RCC 7860 (cell line): ENCODE measurements around the gene CACYBP.
A peak's percentile ranks its signal among the peaks of the same experiment; 100 is the strongest.

Experiments
- DNase-seq: peaks from one replicate; pipeline ENCODE4 v3.0.0-alpha.2; 2015; ENCODE audit warnings: low spot score
- FAIRE-seq: peaks from 2 replicates; lab custom pipeline; 2012; peaks lifted over from hg19 to GRCh38; lab: Jason Lieb, UNC

The CACYBP gene

DNA sequence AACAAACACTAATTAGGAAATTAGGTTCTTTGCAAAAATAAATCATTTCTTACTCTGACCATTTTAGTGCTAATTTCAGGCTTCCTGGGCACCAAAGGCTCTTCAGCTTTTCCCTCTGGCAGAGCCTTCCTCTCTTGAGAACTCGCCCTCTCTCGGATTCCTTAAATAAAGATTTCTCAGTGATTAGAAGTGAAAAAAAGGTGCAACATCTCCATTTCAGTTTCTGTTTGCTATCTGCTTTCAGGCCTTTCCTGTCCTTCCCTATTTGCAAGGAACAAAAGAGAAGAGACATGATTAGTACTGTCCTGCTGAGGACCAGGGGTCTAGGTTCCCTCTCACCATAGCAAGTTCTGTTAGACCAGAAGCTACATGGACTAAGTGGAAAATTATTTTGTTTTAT lies 27.8 kb upstream of the CACYBP start:
- FAIRE-seq (no peak), DNase-seq (no peak)

- DNase-seq, result no peak
- no peak for FAIRE-seq
Measured at GRCh38 chr1:174974711-174975119, 25.0 kb upstream of the CACYBP start.

DNA sequence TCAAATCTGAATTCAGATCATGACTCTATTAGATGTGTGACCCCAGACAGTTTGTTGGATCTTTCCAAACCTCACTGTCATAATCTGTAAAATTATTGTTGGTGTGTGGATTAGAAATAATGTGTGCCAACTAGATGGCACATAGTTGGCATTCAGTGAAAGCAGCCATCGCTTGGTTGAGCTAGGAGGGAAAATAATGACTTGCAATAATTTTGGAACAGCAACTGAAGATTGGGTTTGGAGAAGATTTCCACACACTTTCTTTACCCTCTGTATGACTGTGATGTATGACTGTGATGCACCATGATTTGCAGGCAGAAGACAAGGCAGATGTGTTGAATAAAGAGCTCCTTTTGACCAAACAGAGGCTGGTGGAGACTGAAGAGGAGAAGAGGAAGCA lies 24.0 kb upstream of the CACYBP start:
- no peak for DNase-seq
- FAIRE-seq, result no peak

- DNase-seq (peak; percentile 17), FAIRE-seq (peak; percentile 63)
Measured at GRCh38 chr1:174976436-174977108, 23.2 kb upstream of the CACYBP start.

DNA sequence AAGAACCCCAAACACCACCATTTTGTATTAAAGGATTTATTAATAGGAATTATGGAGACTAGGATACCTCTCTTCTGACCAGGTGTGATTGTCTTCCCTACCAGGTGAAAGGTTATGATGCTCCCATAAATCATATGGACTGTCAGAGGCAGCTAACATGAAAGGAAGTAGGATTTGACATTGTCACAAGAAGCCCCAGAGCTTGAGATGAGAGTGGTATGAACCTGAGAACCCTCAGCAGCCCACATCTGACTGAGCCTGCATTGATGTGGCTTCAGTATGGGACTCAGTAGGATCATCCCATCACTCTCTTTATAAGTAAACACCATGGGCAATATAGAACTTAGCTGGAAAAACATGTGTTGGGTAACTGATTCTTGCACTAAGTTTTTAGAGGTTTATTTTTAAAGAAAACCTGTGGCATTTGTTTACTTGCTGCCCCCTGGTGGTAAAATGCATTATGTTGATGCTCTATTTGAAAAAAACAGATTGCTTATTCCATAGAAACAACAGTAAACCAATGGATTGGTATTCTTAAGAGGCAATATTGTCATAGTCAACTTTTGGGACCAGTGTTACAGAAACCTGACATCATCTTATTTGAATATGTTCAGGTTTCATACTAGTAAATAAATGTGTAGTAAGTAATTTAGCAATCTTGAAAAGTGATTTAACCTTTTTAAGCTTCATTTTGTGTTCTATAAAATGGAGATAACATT lies 16.6 kb upstream of the CACYBP start:
- FAIRE-seq, result no peak
- no peak for DNase-seq

DNA sequence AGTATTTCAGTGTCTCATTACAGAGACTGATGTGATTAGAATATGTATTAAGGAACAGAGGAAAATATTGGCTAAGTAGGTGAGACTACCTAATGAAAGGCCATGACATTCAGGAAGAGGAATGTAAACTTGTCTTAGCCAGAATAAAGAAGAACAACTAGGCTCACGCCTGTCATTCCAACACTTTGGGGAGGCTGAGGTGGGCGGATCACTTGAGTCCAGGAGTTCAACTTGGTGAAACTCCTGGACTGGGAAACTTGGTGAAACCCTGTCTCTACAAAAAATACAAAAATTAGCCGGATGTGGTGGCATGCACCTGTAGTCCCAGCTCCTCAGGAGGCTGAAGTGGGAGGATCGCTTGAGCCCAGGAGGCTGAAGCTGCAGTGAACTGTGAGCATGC lies 14.8 kb upstream of the CACYBP start:
- FAIRE-seq (no peak), DNase-seq (no peak)

DNA sequence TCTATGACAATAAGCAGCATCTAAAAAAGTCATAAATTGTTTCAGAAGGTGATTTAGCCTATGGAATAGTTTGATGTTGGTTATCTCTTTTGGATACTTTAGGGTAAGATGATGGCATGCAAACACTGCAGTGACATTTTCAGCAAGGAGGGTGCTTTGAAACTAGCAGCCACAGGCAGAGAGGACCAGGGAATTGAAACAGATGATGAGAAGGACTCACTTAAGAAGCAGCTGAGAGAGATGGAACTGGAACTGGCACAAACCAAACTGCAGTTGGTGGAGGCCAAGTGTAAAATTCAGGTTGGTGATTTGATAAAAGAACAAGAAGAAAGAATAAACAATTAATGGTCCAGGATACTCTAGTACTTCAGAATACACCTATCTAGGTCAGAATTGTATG lies 11.2 kb upstream of the CACYBP start:
- DNase-seq, result no peak
- no peak for FAIRE-seq

DNA sequence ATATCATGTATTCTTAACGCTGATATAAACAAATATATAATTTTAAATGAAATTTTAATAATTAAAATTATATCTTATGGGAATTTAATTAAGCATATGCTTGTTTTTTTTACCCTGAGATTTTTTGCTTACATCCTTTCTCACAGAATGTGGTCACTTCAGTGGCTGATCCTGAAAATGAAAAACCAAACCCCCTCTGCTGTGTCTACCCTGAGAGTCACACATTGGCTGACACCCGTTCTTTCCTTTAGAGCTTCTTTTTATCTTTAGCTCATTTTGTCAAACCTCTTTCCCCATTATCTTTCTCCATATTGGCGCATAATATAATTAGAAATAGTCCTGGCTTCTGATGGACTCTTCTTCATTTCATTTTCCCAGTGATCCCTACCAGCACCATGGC lies 10.8 kb upstream of the CACYBP start:
- FAIRE-seq, result no peak
- no peak for DNase-seq

- no peak for FAIRE-seq
Measured at GRCh38 chr1:174989536-174990220, 10.1 kb upstream of the CACYBP start.

DNA sequence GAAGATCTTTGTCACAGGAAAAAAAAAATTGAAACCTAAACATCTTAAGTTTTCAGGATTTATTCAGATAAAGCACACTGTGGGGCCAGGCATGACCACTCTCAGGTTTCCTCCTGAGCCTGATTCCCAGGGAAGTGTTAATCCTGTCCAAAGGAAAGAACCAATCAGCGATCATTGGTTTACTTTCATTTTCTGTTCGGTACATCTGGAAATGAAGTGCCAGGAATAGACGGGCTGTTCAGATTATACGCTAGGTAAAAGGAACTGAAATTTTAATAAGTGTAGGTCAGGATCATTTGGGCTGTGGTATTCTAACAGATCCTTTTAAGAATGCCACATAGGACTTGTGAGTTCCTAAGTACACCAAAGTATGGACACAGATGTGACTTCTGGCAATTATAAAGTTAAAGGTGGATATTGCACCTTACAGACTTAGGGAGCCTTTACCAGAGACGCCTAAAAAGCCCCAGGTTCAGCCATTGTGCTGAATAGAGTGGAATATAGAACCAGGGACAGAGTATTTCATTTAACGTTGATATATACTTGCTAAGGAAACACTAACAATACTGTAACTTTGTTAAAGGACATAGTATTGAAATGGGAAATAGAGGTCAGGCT lies 9.3 kb upstream of the CACYBP start:
- DNase-seq (peak; percentile 73), FAIRE-seq (peak; percentile 83)

More at GRCh38 chr1:174989536-174990220, 10.1 kb upstream of the CACYBP start:
- DNase-seq, result no peak

DNA sequence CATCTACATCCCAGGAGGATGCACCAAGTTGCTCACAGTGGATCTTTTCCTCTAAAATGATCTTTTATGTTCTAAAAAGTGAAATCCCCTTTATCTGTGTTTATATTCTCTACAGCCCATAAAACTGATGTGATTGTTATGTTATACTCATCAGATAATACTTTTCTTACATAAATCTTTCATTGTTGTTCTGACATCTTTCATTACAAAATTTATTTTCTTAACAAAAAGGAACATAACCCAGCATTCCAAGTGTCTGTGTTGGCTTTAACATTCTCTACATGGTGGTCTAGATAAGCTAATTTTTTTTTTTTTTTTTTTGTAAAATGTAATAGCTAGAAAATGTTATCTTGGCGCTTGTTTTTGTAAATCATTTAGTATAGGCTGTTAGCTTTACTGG lies 8.3 kb upstream of the CACYBP start:
- no peak for DNase-seq
- FAIRE-seq, result no peak

DNA sequence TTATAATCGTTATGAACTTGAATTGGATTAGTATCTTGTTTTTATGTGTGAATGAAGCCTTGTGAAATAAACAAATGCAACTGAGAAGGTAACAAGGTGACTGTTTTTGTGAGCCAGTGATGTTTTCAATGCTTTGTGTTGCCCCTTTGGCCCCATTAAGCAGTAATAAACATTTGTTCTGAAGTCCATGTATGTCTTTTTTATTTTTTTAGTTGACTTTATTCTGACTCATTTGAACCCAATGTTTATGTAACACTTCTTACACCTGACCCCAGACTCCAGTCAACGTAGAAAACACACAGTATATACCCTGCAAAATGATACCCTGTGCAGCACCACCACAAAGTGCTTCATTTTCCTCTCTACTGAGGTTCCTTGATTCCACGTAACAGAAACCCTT lies 4.6 kb upstream of the CACYBP start:
- FAIRE-seq, result no peak
- no peak for DNase-seq

DNA sequence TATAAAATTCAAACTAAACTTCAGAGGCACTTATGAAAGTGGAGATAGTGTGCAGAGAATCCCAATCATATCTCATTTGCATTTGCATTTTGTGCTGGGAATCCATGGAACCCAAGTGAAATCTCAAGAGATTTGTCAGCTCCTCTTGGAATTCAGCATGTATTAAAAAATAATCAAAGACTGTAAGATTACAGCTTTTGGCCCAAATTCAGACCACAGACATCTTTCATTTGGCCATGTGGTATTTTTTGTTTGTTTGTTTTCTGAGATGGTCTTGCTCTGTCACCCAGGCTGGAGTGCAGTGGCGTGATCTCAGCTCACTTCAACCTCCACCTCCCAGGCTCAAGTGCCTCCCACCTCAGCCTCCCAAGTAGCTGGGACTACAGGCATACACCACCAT lies 3.8 kb upstream of the CACYBP start:
- no peak for DNase-seq
- no peak for FAIRE-seq

- no peak for FAIRE-seq
Measured at GRCh38 chr1:174996476-174996875, 3.3 kb upstream of the CACYBP start.

DNA sequence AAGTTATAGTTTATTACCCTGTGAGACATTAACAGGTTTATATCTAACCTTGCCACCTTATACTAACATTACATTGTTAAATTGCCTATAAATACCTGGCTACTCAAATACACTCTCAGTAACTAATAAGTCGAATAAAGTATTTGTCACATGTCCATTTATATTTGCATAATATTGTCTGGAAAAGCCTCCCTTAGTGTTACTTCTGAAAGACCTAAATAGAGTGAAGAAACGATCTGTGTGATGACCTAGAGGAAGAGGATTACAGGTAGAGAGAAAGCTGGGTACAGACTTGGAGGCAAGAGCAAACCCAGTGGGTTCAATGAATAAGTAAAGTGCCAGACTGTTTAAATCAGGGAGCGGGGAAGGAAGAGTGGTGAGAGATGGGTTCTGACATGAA lies 2.7 kb upstream of the CACYBP start:
- DNase-seq, result no peak
- no peak for FAIRE-seq

More at GRCh38 chr1:174996476-174996875, 3.3 kb upstream of the CACYBP start:
- DNase-seq, result no peak

- DNase-seq (peak; percentile 63), FAIRE-seq (peak; percentile 58)
Measured at GRCh38 chr1:174998569-174999215, 1.1 kb upstream of the CACYBP start.

DNA sequence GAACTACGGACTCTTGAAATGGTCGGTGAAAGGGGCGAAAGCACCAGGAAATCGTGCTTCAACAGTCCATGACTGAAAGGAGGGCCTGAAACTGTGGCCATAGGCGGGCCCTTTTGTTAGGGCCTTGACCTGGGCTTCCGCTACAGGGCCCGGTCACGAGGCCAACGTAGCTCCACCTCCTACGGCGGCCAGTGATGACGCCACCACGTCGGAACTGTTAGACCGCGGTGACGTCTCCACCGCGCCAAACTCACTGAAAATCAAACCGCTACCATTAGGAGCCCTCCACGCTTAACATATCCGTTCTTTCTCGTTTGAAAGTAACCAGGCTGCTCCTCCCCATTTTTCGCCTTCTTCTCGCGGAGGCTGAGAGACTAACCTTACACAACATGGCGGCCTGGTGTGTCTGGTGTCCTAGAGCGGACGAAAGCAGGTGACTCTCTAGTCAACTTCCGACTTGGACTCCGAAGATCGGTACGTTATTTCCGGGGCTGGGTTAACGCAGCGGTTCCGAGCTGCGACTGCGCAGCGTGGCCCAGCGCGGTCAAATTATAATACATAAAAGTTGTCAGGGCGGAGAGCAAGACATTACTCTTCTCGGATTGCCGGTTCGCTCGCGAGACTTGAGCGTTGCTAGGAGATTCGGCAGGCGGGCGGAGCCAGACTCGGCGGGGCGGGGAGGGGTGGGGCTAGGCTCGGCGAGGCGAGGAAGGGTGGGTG lies 371 bp upstream of the CACYBP start:
- FAIRE-seq (peak; percentile 82), DNase-seq (peak; percentile 98)

DNA sequence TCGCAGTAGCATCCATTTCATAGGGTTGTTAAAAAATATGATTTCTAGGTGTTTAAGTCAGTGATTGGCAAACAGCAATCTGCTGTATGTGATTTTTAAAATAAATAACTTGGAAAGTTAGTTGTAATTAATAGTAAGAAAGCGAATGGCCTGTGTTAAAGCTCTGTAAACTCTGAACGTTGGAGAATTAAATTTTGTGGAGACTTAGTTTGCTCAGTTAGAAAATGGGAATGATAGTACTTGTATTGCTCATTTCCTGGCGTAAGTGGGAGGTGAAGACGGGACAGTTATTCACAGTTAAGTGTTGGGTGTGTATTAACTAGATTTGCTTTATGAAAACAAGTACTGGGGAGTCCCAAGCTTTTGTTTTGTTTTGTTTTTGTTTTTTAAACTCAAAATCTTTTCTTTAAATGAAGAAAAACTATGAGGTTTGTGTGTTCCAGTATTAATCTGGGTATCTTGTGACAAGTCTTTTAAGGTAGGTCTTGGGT lies 995 bp downstream of the CACYBP start:
- FAIRE-seq (peak; percentile 55), DNase-seq (peak; percentile 14)

GRCh38 chr1:175002910-175003517 lies 3.3 kb downstream of the CACYBP start:
- FAIRE-seq, result no peak
- no peak for DNase-seq

DNA sequence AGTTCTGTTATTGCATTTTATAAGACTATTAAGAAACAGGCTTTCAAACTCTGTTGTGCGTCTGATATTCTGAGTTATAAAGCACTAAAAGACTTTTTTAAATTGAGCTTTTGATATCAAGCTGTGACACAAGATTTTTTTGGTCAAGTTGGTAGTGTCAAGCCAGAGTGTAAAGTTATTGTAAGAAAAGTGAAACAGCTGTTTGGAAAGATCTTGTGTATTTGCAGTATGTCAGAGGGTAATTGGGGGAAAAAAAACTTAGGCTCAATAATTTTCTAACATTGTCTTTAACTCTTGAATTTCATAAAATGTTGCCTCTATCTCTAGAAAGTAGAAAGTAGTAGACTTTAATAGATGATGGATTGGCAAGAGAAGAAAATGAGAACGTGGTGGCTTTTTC lies 3.8 kb downstream of the CACYBP start:
- FAIRE-seq (no peak), DNase-seq (no peak)
